ENCODE measurements around the gene TCF7L2.

Gene TCF7L2

DNA sequence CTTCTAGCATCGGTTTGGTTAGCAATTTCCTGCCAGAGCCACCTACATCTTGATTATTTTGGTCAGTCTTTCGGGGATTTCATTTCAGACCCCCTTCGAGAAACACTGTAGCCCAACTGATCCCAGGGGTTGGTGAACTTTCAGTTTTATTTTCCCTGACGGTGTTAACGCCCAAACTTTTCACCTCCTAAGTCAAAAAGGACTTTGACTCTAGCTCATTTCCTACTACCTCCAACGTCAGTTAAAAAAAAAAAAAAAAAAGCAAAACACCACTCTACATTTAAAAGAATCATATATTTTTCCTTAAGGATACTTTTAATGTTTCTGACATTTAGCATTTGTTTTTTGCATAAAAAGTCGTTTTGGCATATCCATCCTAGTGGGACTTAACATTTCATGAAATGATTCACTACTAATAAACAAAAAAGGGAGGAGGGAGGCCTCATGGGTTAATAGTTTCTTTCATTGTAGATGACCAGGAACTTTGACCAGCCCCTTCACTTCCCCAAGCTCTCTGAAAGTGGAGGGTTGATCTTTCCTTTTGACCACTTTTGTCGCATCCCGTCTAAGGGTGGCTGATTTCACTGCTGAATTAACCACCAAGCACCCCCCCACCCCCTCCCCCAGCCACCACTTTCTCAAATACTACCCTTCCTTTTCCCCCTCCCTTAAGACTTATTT is 764 bp upstream of the TCF7L2 start:
- H3K4me3 Mint-ChIP-seq = peak overlapping the region; percentile 96 to 98 (median 97)
- peaks cover 42% of the 10 kb centered on the region for H3K4me1 Mint-ChIP-seq
- peak overlapping the region; percentile 99 to 100 (median 99) for H3K27ac Mint-ChIP-seq
- no peaks in the 10 kb centered on the region for H3K27me3 Mint-ChIP-seq (ENCODE audit: low read depth)
- H3K36me3 Mint-ChIP-seq (ENCODE audit: low read depth) = peaks cover 4% of the 10 kb centered on the region
- no peaks in the 10 kb centered on the region for H3K9me3 Mint-ChIP-seq
- TF ChIP-seq, protein P1, sequence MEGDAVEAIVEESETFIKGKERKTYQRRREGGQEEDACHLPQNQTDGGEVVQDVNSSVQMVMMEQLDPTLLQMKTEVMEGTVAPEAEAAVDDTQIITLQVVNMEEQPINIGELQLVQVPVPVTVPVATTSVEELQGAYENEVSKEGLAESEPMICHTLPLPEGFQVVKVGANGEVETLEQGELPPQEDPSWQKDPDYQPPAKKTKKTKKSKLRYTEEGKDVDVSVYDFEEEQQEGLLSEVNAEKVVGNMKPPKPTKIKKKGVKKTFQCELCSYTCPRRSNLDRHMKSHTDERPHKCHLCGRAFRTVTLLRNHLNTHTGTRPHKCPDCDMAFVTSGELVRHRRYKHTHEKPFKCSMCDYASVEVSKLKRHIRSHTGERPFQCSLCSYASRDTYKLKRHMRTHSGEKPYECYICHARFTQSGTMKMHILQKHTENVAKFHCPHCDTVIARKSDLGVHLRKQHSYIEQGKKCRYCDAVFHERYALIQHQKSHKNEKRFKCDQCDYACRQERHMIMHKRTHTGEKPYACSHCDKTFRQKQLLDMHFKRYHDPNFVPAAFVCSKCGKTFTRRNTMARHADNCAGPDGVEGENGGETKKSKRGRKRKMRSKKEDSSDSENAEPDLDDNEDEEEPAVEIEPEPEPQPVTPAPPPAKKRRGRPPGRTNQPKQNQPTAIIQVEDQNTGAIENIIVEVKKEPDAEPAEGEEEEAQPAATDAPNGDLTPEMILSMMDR (IDR thresholded peaks at IDR 0.05; ENCODE audit: unreplicated experiment in 3 of 3) = no peak

DNA sequence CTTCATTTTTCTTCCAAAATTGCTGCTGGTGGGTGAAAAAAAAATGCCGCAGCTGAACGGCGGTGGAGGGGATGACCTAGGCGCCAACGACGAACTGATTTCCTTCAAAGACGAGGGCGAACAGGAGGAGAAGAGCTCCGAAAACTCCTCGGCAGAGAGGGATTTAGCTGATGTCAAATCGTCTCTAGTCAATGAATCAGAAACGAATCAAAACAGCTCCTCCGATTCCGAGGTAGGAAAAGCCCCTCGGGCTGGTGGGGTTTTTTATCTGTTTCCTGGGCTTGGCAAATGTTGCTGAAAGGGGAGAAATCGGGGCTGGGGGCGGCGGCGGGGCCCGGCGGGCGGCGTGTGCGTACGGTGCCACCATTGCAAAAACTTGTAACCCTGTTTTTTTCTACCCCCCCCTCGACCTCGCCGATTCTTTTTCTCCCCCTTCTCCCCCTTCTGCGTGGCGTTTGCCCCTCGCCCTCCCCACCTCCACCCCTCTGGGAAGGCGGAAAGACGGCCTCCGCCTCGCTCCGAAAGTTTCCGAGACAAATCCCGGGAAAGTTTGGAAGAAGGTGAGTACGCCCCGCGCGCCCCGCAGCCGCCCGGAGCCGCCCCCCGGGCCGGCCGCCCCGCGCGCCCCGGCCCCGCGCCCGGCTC is 789 bp downstream of the TCF7L2 start:
- Mint-ChIP-seq H3K36me3 (ENCODE audit: low read depth) (peaks cover 4% of the 10 kb centered on the region), H3K4me1 (peaks cover 50% of the 10 kb centered on the region), H3K4me3 (peak overlapping the region; percentile 96 to 98 (median 97)), H3K27me3 (ENCODE audit: low read depth) (no peaks in the 10 kb centered on the region), H3K9me3 (no peaks in the 10 kb centered on the region), H3K27ac (peak overlapping the region; percentile 99 to 100 (median 99))
- TF ChIP-seq, protein P1 (IDR thresholded peaks at IDR 0.05; ENCODE audit: unreplicated experiment in 3 of 3) = no peak

DNA sequence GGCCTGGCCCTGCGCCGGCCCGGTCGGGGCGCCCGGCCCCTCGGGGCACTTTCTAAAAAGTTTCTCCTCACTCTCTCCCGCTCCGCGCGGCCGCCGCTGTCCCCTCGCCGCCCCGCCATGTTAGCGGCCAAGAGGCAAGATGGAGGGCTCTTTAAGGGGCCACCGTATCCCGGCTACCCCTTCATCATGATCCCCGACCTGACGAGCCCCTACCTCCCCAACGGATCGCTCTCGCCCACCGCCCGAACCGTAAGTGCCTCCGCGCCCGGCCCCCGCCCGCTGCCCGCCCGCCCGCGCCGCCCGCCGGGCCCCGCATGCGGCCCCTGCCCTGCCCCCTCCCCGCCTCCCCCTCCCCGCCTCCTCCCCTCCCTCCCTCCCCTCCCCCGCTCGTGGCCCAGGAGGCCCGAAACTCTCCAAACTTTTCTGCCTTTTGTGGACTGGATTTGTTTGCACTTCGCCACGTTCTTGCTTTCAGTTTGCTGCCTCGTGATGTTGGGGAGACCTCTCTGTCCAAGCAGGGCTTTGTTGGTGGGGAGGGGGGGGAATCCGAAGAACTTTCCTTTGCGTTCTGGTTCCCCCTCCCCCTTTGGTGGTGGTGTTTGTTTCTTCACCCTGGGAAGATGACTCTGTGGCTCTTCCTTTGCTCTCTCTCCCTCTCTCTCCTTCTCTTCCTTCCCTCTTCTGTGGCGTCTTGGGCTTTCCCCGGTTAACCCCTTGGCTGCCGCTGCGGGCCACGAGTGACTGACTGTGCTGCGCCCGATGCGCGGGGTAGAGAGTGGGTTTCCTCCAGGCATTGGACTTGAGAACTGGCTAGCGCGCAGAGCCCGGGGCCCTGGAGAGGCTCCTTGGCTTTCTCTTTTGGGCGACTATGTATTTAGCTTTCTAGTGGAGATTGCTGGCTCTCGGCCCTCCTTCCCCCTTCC is 1.6 kb downstream of the TCF7L2 start:
- no peaks in the 10 kb centered on the region for H3K27me3 Mint-ChIP-seq (ENCODE audit: low read depth)
- peaks cover 50% of the 10 kb centered on the region for H3K4me1 Mint-ChIP-seq
- peak overlapping the region; percentile 94 to 98 (median 96) for H3K4me3 Mint-ChIP-seq
- H3K27ac Mint-ChIP-seq = peak overlapping the region; percentile 99 to 100 (median 99)
- H3K9me3 Mint-ChIP-seq = no peaks in the 10 kb centered on the region
- peaks cover 4% of the 10 kb centered on the region for H3K36me3 Mint-ChIP-seq (ENCODE audit: low read depth)
- TF ChIP-seq, protein P1 (IDR thresholded peaks at IDR 0.05; ENCODE audit: unreplicated experiment in 3 of 3) = no peak

DNA sequence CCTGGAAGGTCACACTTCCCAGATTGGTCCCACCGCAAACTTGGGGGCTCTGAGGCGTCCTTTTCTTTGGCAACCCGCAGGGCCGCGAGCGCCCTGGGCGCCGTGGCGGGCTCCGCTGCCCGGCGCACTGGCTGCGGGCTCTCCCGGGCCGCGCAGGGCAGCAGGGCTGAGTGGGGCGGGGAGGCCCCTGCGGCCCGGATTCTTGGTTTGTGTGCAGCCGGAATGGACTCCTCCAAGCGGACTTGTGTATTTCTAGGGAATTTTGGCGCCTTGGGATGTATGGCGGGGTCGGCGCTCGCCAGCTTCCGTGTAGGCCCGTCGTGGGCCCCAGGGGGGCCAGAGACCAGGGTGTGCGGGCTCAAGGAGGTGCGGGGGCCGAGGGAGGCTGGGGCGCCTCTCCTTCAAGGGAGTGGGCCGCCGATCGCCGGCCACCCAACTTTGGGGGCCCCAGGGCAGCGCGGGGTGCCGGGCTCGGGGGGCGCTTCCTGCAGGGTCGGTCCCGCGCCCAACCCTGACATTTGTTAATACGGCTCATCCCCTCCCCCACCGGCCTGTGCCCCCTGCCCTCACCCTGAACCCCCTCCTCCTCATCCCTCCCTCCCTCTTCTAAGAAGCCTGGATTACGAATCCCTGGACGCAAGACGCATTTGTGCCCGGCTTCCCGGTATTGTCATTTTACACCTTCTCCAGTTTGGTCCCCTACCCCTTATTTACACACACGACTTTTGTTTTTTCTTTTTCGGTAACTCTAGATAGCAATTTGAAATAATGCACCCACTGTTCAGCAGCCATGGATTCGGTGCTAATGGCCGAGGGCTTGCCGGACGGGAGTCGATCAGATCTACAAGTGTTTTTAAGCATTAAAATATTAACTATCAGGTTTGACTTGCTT is 2.5 kb downstream of the TCF7L2 start:
- no peaks in the 10 kb centered on the region for H3K27me3 Mint-ChIP-seq (ENCODE audit: low read depth)
- H3K27ac Mint-ChIP-seq = peak overlapping the region; percentile 99 to 100 (median 99)
- H3K4me1 Mint-ChIP-seq = peaks cover 57% of the 10 kb centered on the region
- no peaks in the 10 kb centered on the region for H3K9me3 Mint-ChIP-seq
- H3K36me3 Mint-ChIP-seq (ENCODE audit: low read depth) = peaks cover 4% of the 10 kb centered on the region
- peak overlapping the region; percentile 94 to 99 (median 98) for H3K4me3 Mint-ChIP-seq
- TF ChIP-seq, protein P1 (IDR thresholded peaks at IDR 0.05; ENCODE audit: unreplicated experiment in 3 of 3) = no peak

Data from nephron (organoid).